ENCODE measurements around the gene ARID3C. TPM values are rescaled to one million over a fixed set of nuclear protein-coding genes. Genes with fewer than 3 reads are reported as not detected.

The ARID3C gene
- total RNA-seq, 1 experiment from 2014 or later: 0.42 TPM

DNA sequence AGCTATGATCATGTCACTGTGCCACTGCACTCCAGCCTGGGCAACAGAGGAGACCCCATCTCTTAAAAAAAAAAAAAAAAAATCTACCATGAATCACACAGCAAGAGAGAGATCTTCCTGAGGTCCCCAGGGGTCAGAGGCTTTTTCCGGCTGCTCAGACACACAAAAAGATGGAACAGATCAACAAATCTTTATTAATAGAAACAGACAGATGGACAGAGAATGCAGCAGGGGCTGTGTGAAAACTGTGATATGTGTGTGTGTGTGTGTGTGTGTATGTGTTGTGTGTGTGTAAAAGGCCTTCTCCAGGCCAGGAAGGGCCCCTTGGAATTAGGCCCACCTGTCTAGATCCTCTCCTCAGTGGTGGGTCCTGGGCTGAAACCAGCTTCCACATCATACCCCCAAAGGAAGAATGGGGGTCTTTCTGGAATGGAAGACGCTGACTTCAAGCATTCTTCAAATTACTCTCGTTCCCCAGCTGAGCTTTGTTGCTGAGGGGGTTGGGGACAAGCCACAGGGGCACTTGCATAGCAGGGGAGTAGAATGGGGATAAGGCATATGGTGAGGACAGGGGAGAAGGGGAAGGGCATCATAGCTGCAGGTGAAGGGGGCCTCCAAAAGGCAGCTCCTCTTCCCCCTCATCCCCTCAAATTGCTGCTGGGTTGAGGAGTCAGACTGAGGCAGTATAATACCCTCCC is 5.8 kb upstream of the ARID3C start:
- H4K20me1 ChIP-seq (ENCODE audit: insufficient read depth): no peaks in the 10 kb centered on the region
- no peaks in the 10 kb centered on the region for H3K9me2 ChIP-seq (ENCODE audit: insufficient read depth)
- CTCF ChIA-PET: interaction anchor here (1.0 to 2.5 kb wide), 13 partner anchors 10 to 231 kb away, joined by 3 to 21 read pairs (median 6); partner anchors contain the start of genes DCTN3, GALT and RPP25L
- no peak overlapping the region for H3K4me2 ChIP-seq (ENCODE audit: low read length)
- no peaks in the 10 kb centered on the region for H3K27me3 ChIP-seq (ENCODE audit: insufficient read depth, low read length)
- H3K9ac ChIP-seq (ENCODE audit: low read length): no peak overlapping the region
- DNase-seq (ENCODE audit: low read depth, low spot score): no peak
- no peaks in the 10 kb centered on the region for H3K9me3 ChIP-seq (ENCODE audit: control insufficient read depth in 1 of 2, insufficient read depth in 1 of 2, low read depth in 1 of 2, low read length in 2 of 2)
- no peak overlapping the region for H3K27ac ChIP-seq (ENCODE audit: low read depth, low read length)
- H3K4me3 ChIP-seq (replicated peaks in 1 of 2; ENCODE audit: low read depth in 1 of 2, low read length in 2 of 2): no peak overlapping the region
- H3K4me1 ChIP-seq (ENCODE audit: control insufficient read depth in 1 of 2, insufficient read depth in 2 of 2, low read length in 2 of 2): peaks cover 10 to 41% of the 10 kb centered on the region in 2 experiments; a peak in 3 of 4 replicates
- intact Hi-C loops (cut with micrococcal nuclease): loop anchor here (1.0 kb wide), 2 partner anchors 22 to 86 kb away; partner anchors contain the start of gene RPP25L
- no TSS peak for BruUV-seq (replicated peaks)
- H2AFZ ChIP-seq (ENCODE audit: low read depth, low read length, poor library complexity, severe bottlenecking): no peak overlapping the region
- TF ChIP-seq POLR2A (IDR thresholded peaks at IDR 0.05; ENCODE audit: borderline replicate concordance, extremely low read depth, insufficient read depth, insufficient read length) (no peak), SRF (IDR thresholded peaks at IDR 0.05; ENCODE audit: low read depth) (no peak), EZH2phosphoT487 (IDR thresholded peaks at IDR 0.05; ENCODE audit: borderline replicate concordance) (no peak), FOSL1 (IDR thresholded peaks at IDR 0.05; ENCODE audit: low read depth) (no peak), SIN3A (IDR thresholded peaks at IDR 0.05; ENCODE audit: low read depth) (no peak), ZNF274 (IDR thresholded peaks at IDR 0.05; ENCODE audit: low read depth, low read length) (no peak), TCF7L2 (IDR thresholded peaks at IDR 0.05; ENCODE audit: borderline replicate concordance, extremely low read depth, insufficient read depth, insufficient read length) (no peak), ELF1 (IDR thresholded peaks at IDR 0.05; ENCODE audit: borderline replicate concordance, low read depth) (no peak), SP1 (IDR thresholded peaks at IDR 0.05; ENCODE audit: low read depth) (no peak), JUND (IDR thresholded peaks at IDR 0.05) (no peak)
- TF ChIP-seq, protein P1, sequence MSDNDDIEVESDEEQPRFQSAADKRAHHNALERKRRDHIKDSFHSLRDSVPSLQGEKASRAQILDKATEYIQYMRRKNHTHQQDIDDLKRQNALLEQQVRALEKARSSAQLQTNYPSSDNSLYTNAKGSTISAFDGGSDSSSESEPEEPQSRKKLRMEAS (IDR thresholded peaks at IDR 0.05): no peak
- TF ChIP-seq, protein P2, sequence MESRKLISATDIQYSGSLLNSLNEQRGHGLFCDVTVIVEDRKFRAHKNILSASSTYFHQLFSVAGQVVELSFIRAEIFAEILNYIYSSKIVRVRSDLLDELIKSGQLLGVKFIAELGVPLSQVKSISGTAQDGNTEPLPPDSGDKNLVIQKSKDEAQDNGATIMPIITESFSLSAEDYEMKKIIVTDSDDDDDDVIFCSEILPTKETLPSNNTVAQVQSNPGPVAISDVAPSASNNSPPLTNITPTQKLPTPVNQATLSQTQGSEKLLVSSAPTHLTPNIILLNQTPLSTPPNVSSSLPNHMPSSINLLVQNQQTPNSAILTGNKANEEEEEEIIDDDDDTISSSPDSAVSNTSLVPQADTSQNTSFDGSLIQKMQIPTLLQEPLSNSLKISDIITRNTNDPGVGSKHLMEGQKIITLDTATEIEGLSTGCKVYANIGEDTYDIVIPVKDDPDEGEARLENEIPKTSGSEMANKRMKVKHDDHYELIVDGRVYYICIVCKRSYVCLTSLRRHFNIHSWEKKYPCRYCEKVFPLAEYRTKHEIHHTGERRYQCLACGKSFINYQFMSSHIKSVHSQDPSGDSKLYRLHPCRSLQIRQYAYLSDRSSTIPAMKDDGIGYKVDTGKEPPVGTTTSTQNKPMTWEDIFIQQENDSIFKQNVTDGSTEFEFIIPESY (IDR thresholded peaks at IDR 0.05; ENCODE audit: extremely low read depth, insufficient replicate concordance, low read length): no peak
- TF ChIP-seq, protein P3, sequence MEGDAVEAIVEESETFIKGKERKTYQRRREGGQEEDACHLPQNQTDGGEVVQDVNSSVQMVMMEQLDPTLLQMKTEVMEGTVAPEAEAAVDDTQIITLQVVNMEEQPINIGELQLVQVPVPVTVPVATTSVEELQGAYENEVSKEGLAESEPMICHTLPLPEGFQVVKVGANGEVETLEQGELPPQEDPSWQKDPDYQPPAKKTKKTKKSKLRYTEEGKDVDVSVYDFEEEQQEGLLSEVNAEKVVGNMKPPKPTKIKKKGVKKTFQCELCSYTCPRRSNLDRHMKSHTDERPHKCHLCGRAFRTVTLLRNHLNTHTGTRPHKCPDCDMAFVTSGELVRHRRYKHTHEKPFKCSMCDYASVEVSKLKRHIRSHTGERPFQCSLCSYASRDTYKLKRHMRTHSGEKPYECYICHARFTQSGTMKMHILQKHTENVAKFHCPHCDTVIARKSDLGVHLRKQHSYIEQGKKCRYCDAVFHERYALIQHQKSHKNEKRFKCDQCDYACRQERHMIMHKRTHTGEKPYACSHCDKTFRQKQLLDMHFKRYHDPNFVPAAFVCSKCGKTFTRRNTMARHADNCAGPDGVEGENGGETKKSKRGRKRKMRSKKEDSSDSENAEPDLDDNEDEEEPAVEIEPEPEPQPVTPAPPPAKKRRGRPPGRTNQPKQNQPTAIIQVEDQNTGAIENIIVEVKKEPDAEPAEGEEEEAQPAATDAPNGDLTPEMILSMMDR (IDR thresholded peaks at IDR 0.05 in 2 of 3, conservative IDR thresholded peaks at IDR 0.05 in 1 of 3; ENCODE audit: borderline replicate concordance in 1 of 3, insufficient read depth in 1 of 3, low read depth in 2 of 3, low read length in 2 of 3): no peak
- TF ChIP-seq, protein P4, sequence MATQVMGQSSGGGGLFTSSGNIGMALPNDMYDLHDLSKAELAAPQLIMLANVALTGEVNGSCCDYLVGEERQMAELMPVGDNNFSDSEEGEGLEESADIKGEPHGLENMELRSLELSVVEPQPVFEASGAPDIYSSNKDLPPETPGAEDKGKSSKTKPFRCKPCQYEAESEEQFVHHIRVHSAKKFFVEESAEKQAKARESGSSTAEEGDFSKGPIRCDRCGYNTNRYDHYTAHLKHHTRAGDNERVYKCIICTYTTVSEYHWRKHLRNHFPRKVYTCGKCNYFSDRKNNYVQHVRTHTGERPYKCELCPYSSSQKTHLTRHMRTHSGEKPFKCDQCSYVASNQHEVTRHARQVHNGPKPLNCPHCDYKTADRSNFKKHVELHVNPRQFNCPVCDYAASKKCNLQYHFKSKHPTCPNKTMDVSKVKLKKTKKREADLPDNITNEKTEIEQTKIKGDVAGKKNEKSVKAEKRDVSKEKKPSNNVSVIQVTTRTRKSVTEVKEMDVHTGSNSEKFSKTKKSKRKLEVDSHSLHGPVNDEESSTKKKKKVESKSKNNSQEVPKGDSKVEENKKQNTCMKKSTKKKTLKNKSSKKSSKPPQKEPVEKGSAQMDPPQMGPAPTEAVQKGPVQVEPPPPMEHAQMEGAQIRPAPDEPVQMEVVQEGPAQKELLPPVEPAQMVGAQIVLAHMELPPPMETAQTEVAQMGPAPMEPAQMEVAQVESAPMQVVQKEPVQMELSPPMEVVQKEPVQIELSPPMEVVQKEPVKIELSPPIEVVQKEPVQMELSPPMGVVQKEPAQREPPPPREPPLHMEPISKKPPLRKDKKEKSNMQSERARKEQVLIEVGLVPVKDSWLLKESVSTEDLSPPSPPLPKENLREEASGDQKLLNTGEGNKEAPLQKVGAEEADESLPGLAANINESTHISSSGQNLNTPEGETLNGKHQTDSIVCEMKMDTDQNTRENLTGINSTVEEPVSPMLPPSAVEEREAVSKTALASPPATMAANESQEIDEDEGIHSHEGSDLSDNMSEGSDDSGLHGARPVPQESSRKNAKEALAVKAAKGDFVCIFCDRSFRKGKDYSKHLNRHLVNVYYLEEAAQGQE (IDR thresholded peaks at IDR 0.05; ENCODE audit: low read depth): no peak
- POLR2A ChIA-PET: interaction anchor here (1.6 kb wide), 1 partner anchor 15 kb away, joined by 7 read pairs; the partner anchor contains the start of gene DCTN3
- peaks cover 0 to 12% of the 10 kb centered on the region in 2 experiments; a peak in 2 of 4 replicates for H3K36me3 ChIP-seq (ENCODE audit: control insufficient read depth in 1 of 2, insufficient read depth in 2 of 2, low read length in 2 of 2)
- H3K79me2 ChIP-seq (ENCODE audit: insufficient read depth, low read length): peaks cover 27% of the 10 kb centered on the region
- RAD21 ChIA-PET (ENCODE audit: low non-redundant PET in 1 of 2, low total read pairs in 2 of 2, uncharacterized antibody in 2 of 2, unreplicated experiment in 2 of 2): interaction anchor here in 1 of 2 experiments (0.6 to 0.7 kb wide), 2 partner anchors 23 to 31 kb away, joined by 3 to 4 read pairs; no protein-coding TSS in a partner anchor
- ATAC-seq: no peak

Data from HCT116 (cell line).